ENCODE results near the gene SLC25A18.
"Not testable (repeated sequence)": the region's sequence is repeated elsewhere in the genome, so short reads cannot be mapped to it uniquely, and the experiment has no call there.

SLC25A18 gene

GRCh38 chr22:17562906-17563870 lies at the start of gene SLC25A18:
Gene SLC25A18 (plus strand): TSS chr22:17563498. CDS start chr22:17579945, 16,447 bp downstream.
- no peak for DNase-seq

GRCh38 chr22:17513612-17514011 lies 49.7 kb upstream of the SLC25A18 start:
- DNase-seq: no peak

- no peak for DNase-seq
These were observed 49.2 kb upstream of the SLC25A18 start for GRCh38 chr22:17514084-17514483.

- DNase-seq: no peak
These were observed 44.9 kb upstream of the SLC25A18 start for GRCh38 chr22:17518406-17518805.

GRCh38 chr22:17521971-17522370 lies 41.3 kb upstream of the SLC25A18 start:
- not testable (repeated sequence) for DNase-seq

GRCh38 chr22:17523925-17524324 lies 39.4 kb upstream of the SLC25A18 start:
- no peak for DNase-seq

- DNase-seq: no peak
These were observed 27.0 kb upstream of the SLC25A18 start for GRCh38 chr22:17536269-17536668.

- DNase-seq: no peak
These were observed 26.1 kb upstream of the SLC25A18 start for GRCh38 chr22:17537155-17537554.

GRCh38 chr22:17540481-17540880 lies 22.8 kb upstream of the SLC25A18 start:
- DNase-seq: no peak

GRCh38 chr22:17541476-17541875 lies 21.8 kb upstream of the SLC25A18 start:
- DNase-seq: no peak

GRCh38 chr22:17542452-17542851 lies 20.8 kb upstream of the SLC25A18 start:
- no peak for DNase-seq

- DNase-seq: no peak
These were observed 15.1 kb upstream of the SLC25A18 start for GRCh38 chr22:17548010-17548755.

- no peak for DNase-seq
These were observed 14.6 kb upstream of the SLC25A18 start for GRCh38 chr22:17548756-17549035.

- DNase-seq: no peak
These were observed 14.1 kb upstream of the SLC25A18 start for GRCh38 chr22:17549183-17549582.

- DNase-seq: no peak
These were observed 13.6 kb upstream of the SLC25A18 start for GRCh38 chr22:17549655-17550054.

GRCh38 chr22:17552737-17553136 lies 10.6 kb upstream of the SLC25A18 start:
- DNase-seq: no peak

- DNase-seq: no peak
These were observed 8.5 kb upstream of the SLC25A18 start for GRCh38 chr22:17554814-17555213.

GRCh38 chr22:17559188-17559587 lies 4.1 kb upstream of the SLC25A18 start:
- DNase-seq: no peak

- DNase-seq: no peak
These were observed 666 bp downstream of the SLC25A18 start for GRCh38 chr22:17563936-17564391.

GRCh38 chr22:17566016-17566687 lies 2.9 kb downstream of the SLC25A18 start:
- not testable (repeated sequence) for DNase-seq

GRCh38 chr22:17566776-17567175 lies 3.5 kb downstream of the SLC25A18 start:
- no peak for DNase-seq

GRCh38 chr22:17569971-17570511 lies 6.7 kb downstream of the SLC25A18 start:
- DNase-seq: no peak

Measured in hematopoietic multipotent progenitor cell treated with erythropoietin and hydrocortisone succinate and interleukin-3 and kit ligand, for 8 days (in vitro differentiated cells).